Measurements from ENCODE around the gene BICDL1.
A peak's percentile ranks its signal among the peaks of the same experiment; 100 is the strongest.

Gene BICDL1

GRCh38 chr12:120081641-120082040 is 92.6 kb downstream of the BICDL1 start:
- DNase-seq (no peak), ATAC-seq (no peak)

GRCh38 chr12:120085920-120086645 is 97.0 kb downstream of the BICDL1 start:
- no peak for DNase-seq
- no peak for ATAC-seq

- ATAC-seq: peak; percentile 97
- peak; percentile 99 for DNase-seq
Observed at GRCh38 chr12:120086801-120087621, 98.0 kb downstream of the BICDL1 start.

- no peak for ATAC-seq
- no peak for DNase-seq
Observed at GRCh38 chr12:120089105-120089504, 100.1 kb downstream of the BICDL1 start.

GRCh38 chr12:120089796-120090195 is 100.8 kb downstream of the BICDL1 start:
- ATAC-seq: no peak
- DNase-seq: no peak

- DNase-seq (no peak), ATAC-seq (no peak)
Observed at GRCh38 chr12:120090206-120090605, 101.2 kb downstream of the BICDL1 start.

- ATAC-seq (no peak), DNase-seq (no peak)
Observed at GRCh38 chr12:120090626-120091295, 101.7 kb downstream of the BICDL1 start.

GRCh38 chr12:120091371-120092090 is 102.5 kb downstream of the BICDL1 start:
- ATAC-seq (no peak), DNase-seq (no peak)

GRCh38 chr12:120092551-120093335 is 103.7 kb downstream of the BICDL1 start:
- DNase-seq (no peak), ATAC-seq (peak; percentile 15)

GRCh38 chr12:120093336-120093591 is 104.2 kb downstream of the BICDL1 start:
- DNase-seq (no peak), ATAC-seq (no peak)

- DNase-seq: no peak
- no peak for ATAC-seq
Observed at GRCh38 chr12:120093592-120094355, 104.7 kb downstream of the BICDL1 start.

GRCh38 chr12:120094485-120094884 is 105.4 kb downstream of the BICDL1 start:
- no peak for DNase-seq

GRCh38 chr12:120095331-120095730 is 106.3 kb downstream of the BICDL1 start:
- ATAC-seq: no peak
- no peak for DNase-seq

More at GRCh38 chr12:120094485-120094884, 105.4 kb downstream of the BICDL1 start:
- ATAC-seq: no peak

GRCh38 chr12:120095736-120096135 is 106.7 kb downstream of the BICDL1 start:
- DNase-seq: no peak
- ATAC-seq: no peak

GRCh38 chr12:120096671-120097202 is 107.7 kb downstream of the BICDL1 start:
- DNase-seq (no peak), ATAC-seq (no peak)

GRCh38 chr12:120098756-120099470 is 109.9 kb downstream of the BICDL1 start:
- no peak for ATAC-seq

GRCh38 chr12:120099738-120100137 is 110.7 kb downstream of the BICDL1 start:
- DNase-seq: no peak
- ATAC-seq: no peak

More at GRCh38 chr12:120098756-120099470, 109.9 kb downstream of the BICDL1 start:
- no peak for DNase-seq

GRCh38 chr12:120100630-120101029 is 111.6 kb downstream of the BICDL1 start:
- no peak for DNase-seq
- ATAC-seq: no peak

GRCh38 chr12:120101182-120101581 is 112.1 kb downstream of the BICDL1 start:
- DNase-seq (no peak), ATAC-seq (no peak)

GRCh38 chr12:120101617-120102016 is 112.6 kb downstream of the BICDL1 start:
- ATAC-seq: no peak
- DNase-seq: no peak
